ENCODE results near the gene PSMB3.
"Not testable (repeated sequence)": the region's sequence is repeated elsewhere in the genome, so short reads cannot be mapped to it uniquely, and the experiment has no call there.

- TF ChIP-seq CTCF, POLR2A (IDR thresholded peaks at IDR 0.05): not testable (repeated sequence)
Measured at GRCh38 chr17:38726145-38726544, 26.4 kb upstream of the PSMB3 start.
